Adrenal gland (tissue), 12 donors: ENCODE measurements around the gene CA5A. TPM values are rescaled to one million over a fixed set of nuclear protein-coding genes. Genes with fewer than 3 reads are reported as not detected.

Source experiments
- DNase-seq, 7 donors: peaks; one replicate each; pipeline ENCODE4 v3.0.0-alpha.2; 2019 to 2020
- H3K27ac ChIP-seq, 5 donors: fragments of 200-600 bp; sonication (generic) in 4 of 5; 1 replicate in 3 of 5; 2 replicates in 2 of 5; pipeline versions ENCODE4 v1.5.1 to v1.8.0; 2016 to 2020; ENCODE audit warnings: mild to moderate bottlenecking in 1 of 5
- H3K27me3 ChIP-seq: fragments of 200-600 bp; 2 replicates; pipeline ENCODE4 v1.8.0; 2021
- H3K36me3 ChIP-seq, 2 donors: fragments of 200-600 bp; replicated peaks in 1 of 2; 1 replicate in 1 of 2; 2 replicates in 1 of 2; pipeline versions ENCODE4 v1.5.1 to v1.8.0; 2018 to 2022
- H3K4me1 ChIP-seq, 2 donors: fragments of 200-600 bp; replicated peaks in 1 of 2; 1 replicate in 1 of 2; 2 replicates in 1 of 2; pipeline versions ENCODE4 v1.5.1 to v1.8.0; 2018 to 2021
- H3K4me3 ChIP-seq, 4 donors: fragments of 200-600 bp; sonication (generic) in 3 of 4; one replicate each; pipeline ENCODE4 v1.5.1; 2016 to 2018
- H3K9me3 ChIP-seq, 3 donors: fragments of 200-600 bp; sonication (generic) in 1 of 3; replicated peaks in 1 of 3; 1 replicate in 2 of 3; 2 replicates in 1 of 3; pipeline versions ENCODE4 v1.5.1 to v1.8.0; 2016 to 2021
- CTCF ChIP-seq, 6 experiments: fragments of 450-650 bp in 4 of 6; fragments of 200-600 bp in 2 of 6; sonication (generic) in 1 of 6; IDR thresholded peaks; 1 replicate in 5 of 6; 2 replicates in 1 of 6; pipeline versions ENCODE4 v1.5.1 to v1.8.0; 2016 to 2021; ENCODE audit warnings: antibody characterized with exemption in 6 of 6, mild to moderate bottlenecking in 2 of 6, moderate library complexity in 1 of 6
- POLR2A ChIP-seq, 2 donors: fragments of 450-650 bp; IDR thresholded peaks; one replicate each; pipeline ENCODE4 v1.6.1; 2017; ENCODE audit warnings: antibody characterized with exemption in 2 of 2, mild to moderate bottlenecking in 2 of 2, moderate library complexity in 1 of 2
- WGBS, 4 donors: extraction: QIAGEN DNeasy Blood & Tissue Kit in 2 of 4; methylation state at CpG; one replicate each; pipeline versions ENCODE4 v1.1.5 to v1.1.7; 2013 to 2017; 5-methylcytosine and 5-hydroxymethylcytosine counted together
- intact Hi-C, 2 donors: fragments of 100-400 bp; cut with DNase I; formaldehyde crosslinking; loops; one replicate each; pipeline versions ENCODE4 v1.14.1 to v1.15.0; 2022 to 2023
- polyA plus RNA-seq, 3 donors: library from polyadenylated mRNA; stranded (reverse); fragments of 200-250 nt in 2 of 3; fragments of 350-450 nt in 1 of 3; fragmentation: Illumina TruSeq in 1 of 3; extraction: RNeasy Lipid Tissue Mini Kit (QIAGEN cat#74804) in 1 of 3; gene quantifications; one replicate each; pipeline ENCODE4 v1.2.3, GENCODE V29; 2013 to 2014
- total RNA-seq, 9 donors: library from RNA; depleted of rRNA in 4 of 9; stranded (reverse); fragments of >200 nt in 4 of 9; fragments of 120-200 nt in 1 of 9; fragmentation: NEBNext Ultra II Directional in 1 of 9; extraction: Animal tissue kit (Norgen Biotek cat#: 25700) in 1 of 9; gene quantifications; one replicate each; pipeline versions ENCODE4 v1.1.0 to v1.2.4, GENCODE V29; 2013 to 2023
- donor health status: healthy with polysubstance abuse.
- donor health status: Bipolar disorder and iron deficiency.
- donor health status: DM: yes; HTN: yes; CAD: no.
- donor health status: DM: no; HTN: no; CAD: no.
- donor health status: DM: no; HTN: no; CAD: no.
- donor health status: DM: yes; HTN: yes; CAD: no.

The CA5A gene
- total and polyA plus RNA-seq, 12 donors: 0.17 to 0.56 TPM; not detected in 10

GRCh38 chr16:87958632-87959031, 22.3 kb upstream of the CA5A start:
- H3K27ac ChIP-seq: no peak overlapping the region
- H3K27me3 ChIP-seq: no peaks in the 10 kb centered on the region
- intact Hi-C loops: no loop called here
- no peaks in the 10 kb centered on the region for H3K36me3 ChIP-seq
- 93 to 96% (median 96%) methylated on average over 9 of the region's 9 CpGs for WGBS, 4 donors
- no peak for DNase-seq
- no peak overlapping the region for H3K4me3 ChIP-seq
- no peaks in the 10 kb centered on the region for H3K9me3 ChIP-seq
- TF ChIP-seq CTCF (IDR thresholded peaks at IDR 0.05) (no peak), POLR2A (IDR thresholded peaks at IDR 0.05) (no peak)
- H3K4me1 ChIP-seq: peaks cover 0 to 35% of the 10 kb centered on the region in 2 donors

DNA sequence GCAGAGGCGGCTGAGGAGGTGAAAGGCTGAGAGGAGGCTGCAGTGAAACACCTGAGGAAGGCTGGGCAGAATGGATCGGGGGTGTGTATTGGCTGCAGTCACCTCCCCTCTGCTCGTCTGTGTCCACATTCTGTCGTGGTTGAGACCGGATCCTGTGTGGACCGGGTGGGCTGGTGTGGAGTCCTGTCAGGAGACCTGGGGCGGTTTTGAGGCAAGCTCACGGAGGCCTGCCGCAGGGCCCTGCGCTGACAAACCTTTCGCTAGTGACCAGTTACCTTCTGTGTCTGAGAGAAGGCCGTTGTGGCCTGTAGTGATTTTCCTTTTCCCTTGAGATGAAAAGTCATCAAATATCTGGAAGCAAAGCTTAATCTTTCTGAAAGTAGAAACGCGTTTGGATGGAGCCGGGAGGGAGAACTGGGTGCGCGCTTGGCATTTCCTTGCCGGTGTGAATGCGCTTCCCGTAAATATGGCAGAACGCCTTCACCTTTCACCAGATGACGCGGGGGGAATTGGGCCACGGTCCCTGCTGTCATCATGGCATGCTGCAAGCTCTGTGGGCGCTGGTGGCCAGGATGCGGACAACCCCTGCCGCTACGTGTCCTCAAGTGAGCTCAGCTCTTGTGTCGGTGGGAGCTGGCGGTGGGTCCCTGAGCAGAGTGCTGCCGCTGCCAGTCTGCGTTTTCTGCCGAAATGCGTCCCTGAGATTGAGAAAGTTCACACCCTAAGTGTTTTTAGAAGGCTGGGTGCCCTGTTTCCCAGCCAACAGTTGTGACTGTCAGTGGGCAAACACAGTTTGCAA, 21.2 kb upstream of the CA5A start:
- Histone ChIP-seq H3K27me3 (no peaks in the 10 kb centered on the region), H3K4me1 (peaks cover 3 to 46% of the 10 kb centered on the region in 2 donors), H3K9me3 (no peaks in the 10 kb centered on the region), H3K36me3 (no peaks in the 10 kb centered on the region), H3K27ac (no peak overlapping the region), H3K4me3 (no peak overlapping the region)
- TF ChIP-seq CTCF (IDR thresholded peaks at IDR 0.05) (no peak), POLR2A (IDR thresholded peaks at IDR 0.05) (no peak)
- 91 to 93% (median 91%) methylated on average over 23 to 34 of the region's 34 CpGs for WGBS, 4 donors
- no peak for DNase-seq
- intact Hi-C loops: no loop called here

GRCh38 chr16:87956365-87957231, 20.3 kb upstream of the CA5A start:
- TF ChIP-seq CTCF (IDR thresholded peaks at IDR 0.05) (no peak), POLR2A (IDR thresholded peaks at IDR 0.05) (no peak)
- Histone ChIP-seq H3K4me1 (peaks cover 8 to 51% of the 10 kb centered on the region in 2 donors), H3K9me3 (no peaks in the 10 kb centered on the region), H3K27ac (peak overlapping the region in 2 of 5 donors; percentile 75 to 96), H3K4me3 (peak overlapping the region in 1 of 4 donors; percentile 6), H3K36me3 (no peaks in the 10 kb centered on the region), H3K27me3 (no peaks in the 10 kb centered on the region)
- intact Hi-C loops: no loop called here
- peak in 3 of 7 donors; percentile 35 to 80 (median 38) for DNase-seq
- WGBS, 4 donors: 53 to 67% (median 54%) methylated on average over 19 to 30 of the region's 30 CpGs

DNA sequence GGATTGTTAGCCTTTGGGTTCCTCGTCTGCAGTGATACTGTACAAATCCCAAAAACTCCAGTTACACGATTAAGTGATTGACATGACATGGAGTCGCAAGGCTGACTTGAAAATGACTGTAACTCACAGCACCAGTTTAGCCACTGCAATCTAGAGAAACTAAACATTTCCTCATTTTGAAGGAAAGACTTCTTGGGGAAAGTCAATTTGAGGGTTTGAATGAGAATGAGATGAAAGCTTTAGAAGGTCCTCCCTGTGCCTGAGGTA, 19.7 kb upstream of the CA5A start:
- H3K4me1 ChIP-seq: peaks cover 8 to 51% of the 10 kb centered on the region in 2 donors
- WGBS, 4 donors: 59 to 72% (median 67%) methylated on average over 2 to 3 of the region's 3 CpGs
- H3K4me3 ChIP-seq: no peak overlapping the region
- H3K27me3 ChIP-seq: no peaks in the 10 kb centered on the region
- no peaks in the 10 kb centered on the region for H3K9me3 ChIP-seq
- DNase-seq: no peak
- peak overlapping the region in 2 of 5 donors; percentile 75 to 96 for H3K27ac ChIP-seq
- H3K36me3 ChIP-seq: no peaks in the 10 kb centered on the region
- intact Hi-C loops: no loop called here
- TF ChIP-seq POLR2A (IDR thresholded peaks at IDR 0.05): no peak
- no peak for TF ChIP-seq CTCF (IDR thresholded peaks at IDR 0.05)
